ENCODE results near the gene ALDH1A3. TPM values are rescaled to one million over a fixed set of nuclear protein-coding genes. Genes with fewer than 3 reads are reported as not detected.

Gene ALDH1A3
- total RNA-seq, 1 donor from 2014 or later: 210 TPM

- Histone ChIP-seq H3K27me3 (ENCODE audit: control insufficient read depth, insufficient read depth, low read length) (no peaks in the 10 kb centered on the region), H3K36me3 (ENCODE audit: control insufficient read depth, insufficient read depth, low read length) (no peaks in the 10 kb centered on the region), H3K4me3 (ENCODE audit: low read depth, low read length) (no peak overlapping the region)
- TF ChIP-seq, protein P1, sequence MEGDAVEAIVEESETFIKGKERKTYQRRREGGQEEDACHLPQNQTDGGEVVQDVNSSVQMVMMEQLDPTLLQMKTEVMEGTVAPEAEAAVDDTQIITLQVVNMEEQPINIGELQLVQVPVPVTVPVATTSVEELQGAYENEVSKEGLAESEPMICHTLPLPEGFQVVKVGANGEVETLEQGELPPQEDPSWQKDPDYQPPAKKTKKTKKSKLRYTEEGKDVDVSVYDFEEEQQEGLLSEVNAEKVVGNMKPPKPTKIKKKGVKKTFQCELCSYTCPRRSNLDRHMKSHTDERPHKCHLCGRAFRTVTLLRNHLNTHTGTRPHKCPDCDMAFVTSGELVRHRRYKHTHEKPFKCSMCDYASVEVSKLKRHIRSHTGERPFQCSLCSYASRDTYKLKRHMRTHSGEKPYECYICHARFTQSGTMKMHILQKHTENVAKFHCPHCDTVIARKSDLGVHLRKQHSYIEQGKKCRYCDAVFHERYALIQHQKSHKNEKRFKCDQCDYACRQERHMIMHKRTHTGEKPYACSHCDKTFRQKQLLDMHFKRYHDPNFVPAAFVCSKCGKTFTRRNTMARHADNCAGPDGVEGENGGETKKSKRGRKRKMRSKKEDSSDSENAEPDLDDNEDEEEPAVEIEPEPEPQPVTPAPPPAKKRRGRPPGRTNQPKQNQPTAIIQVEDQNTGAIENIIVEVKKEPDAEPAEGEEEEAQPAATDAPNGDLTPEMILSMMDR (IDR thresholded peaks at IDR 0.05; ENCODE audit: insufficient read depth, low read length, poor library complexity, severe bottlenecking): no peak
- no peak for DNase-seq (ENCODE audit: low read depth)
Measured at GRCh38 chr15:100899601-100900000, 20.0 kb downstream of the ALDH1A3 start.

- no peaks in the 10 kb centered on the region for H3K36me3 ChIP-seq (ENCODE audit: control insufficient read depth, insufficient read depth, low read length)
- DNase-seq (ENCODE audit: low read depth): no peak
- no peaks in the 10 kb centered on the region for H3K27me3 ChIP-seq (ENCODE audit: control insufficient read depth, insufficient read depth, low read length)
- no peak overlapping the region for H3K4me3 ChIP-seq (ENCODE audit: low read depth, low read length)
- TF ChIP-seq, protein P1 (IDR thresholded peaks at IDR 0.05; ENCODE audit: insufficient read depth, low read length, poor library complexity, severe bottlenecking): no peak
Measured at GRCh38 chr15:100900136-100900794, 20.6 kb downstream of the ALDH1A3 start.

DNA sequence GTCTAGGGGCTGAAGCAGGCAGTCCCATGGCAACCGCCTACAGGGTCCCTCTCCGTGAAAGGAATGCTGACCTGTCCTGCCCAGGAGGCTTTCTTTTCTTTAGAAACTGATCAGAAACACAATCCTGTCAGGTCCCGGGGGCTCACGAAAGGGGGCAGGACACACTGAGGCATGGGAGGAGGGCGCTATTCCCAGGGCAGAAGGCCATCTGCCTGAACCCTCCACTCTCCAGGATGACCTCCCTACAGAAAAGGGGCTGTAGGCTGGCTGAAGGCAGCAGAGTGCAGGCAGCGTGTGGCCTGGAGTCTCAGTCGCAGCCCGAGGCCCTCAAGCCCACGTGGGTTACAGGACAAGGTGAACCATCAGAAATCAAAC, 21.2 kb downstream of the ALDH1A3 start:
- Histone ChIP-seq H3K4me3 (ENCODE audit: low read depth, low read length) (no peak overlapping the region), H3K36me3 (ENCODE audit: control insufficient read depth, insufficient read depth, low read length) (no peaks in the 10 kb centered on the region), H3K27me3 (ENCODE audit: control insufficient read depth, insufficient read depth, low read length) (no peaks in the 10 kb centered on the region)
- TF ChIP-seq, protein P1 (IDR thresholded peaks at IDR 0.05; ENCODE audit: insufficient read depth, low read length, poor library complexity, severe bottlenecking): no peak
- no peak for DNase-seq (ENCODE audit: low read depth)

DNA sequence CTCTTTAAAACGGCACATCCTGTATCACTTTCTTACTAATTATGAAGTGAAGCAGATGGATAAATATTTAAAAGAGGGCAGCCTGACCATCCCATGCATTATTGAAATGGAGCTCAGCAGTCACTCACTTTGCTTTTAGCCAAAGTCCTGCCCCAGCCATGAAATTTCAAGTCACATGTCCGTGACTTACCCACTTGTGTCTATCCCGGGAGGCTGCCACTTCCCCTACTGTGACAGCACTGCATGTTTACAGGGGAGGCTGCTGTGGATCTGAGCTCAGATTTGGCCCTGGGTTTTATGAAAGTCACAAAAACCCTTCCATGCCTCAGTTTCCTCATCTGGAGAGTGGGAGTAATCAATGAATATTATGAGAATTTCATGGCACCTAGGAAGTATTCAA, 21.7 kb downstream of the ALDH1A3 start:
- TF ChIP-seq, protein P1 (IDR thresholded peaks at IDR 0.05; ENCODE audit: insufficient read depth, low read length, poor library complexity, severe bottlenecking): no peak
- Histone ChIP-seq H3K27me3 (ENCODE audit: control insufficient read depth, insufficient read depth, low read length) (no peaks in the 10 kb centered on the region), H3K4me3 (ENCODE audit: low read depth, low read length) (no peak overlapping the region), H3K36me3 (ENCODE audit: control insufficient read depth, insufficient read depth, low read length) (no peaks in the 10 kb centered on the region)
- DNase-seq (ENCODE audit: low read depth): no peak

DNA sequence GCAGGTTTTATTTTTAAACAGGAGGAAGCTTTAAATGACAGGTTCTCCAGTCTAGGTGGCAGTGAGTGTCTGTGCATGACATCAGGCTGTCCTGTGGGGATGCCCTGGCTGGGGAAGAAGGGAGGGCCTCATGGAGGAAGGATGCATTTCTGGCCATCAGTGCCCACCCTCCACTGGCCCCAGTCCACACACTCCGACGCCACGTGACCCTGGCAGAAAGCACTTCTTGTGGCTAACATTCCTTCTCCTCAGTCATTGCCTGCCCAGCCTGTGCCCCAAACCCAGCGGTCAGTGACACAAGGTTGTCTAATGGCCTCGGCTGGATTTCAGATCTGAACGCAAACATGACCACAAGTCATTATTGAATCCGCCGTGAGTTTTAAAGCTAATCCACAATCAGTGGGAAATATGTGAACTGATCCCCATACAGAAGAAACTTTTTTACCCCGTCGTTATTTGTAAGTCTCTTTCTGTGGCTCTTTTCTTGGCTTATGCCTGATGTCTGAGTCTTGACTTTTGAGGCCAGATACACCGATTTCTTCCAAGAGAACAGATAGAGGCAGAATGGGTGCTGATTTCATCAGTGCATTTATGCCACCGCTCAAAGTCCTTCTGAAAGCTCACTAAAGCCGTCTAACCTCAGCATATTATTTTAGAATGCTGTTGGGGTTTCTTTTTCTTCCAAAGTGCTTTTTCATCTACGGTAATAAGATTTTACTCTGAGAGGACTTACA, 22.2 kb downstream of the ALDH1A3 start:
- TF ChIP-seq, protein P1 (IDR thresholded peaks at IDR 0.05; ENCODE audit: insufficient read depth, low read length, poor library complexity, severe bottlenecking): no peak
- Histone ChIP-seq H3K4me3 (ENCODE audit: low read depth, low read length) (no peak overlapping the region), H3K27me3 (ENCODE audit: control insufficient read depth, insufficient read depth, low read length) (no peaks in the 10 kb centered on the region), H3K36me3 (ENCODE audit: control insufficient read depth, insufficient read depth, low read length) (no peaks in the 10 kb centered on the region)
- no peak for DNase-seq (ENCODE audit: low read depth)

Measured in kidney epithelial cell (primary cell).